Epidermal melanocyte (primary cell): Measurements from ENCODE around the gene PZP.
"Not testable (repeated sequence)": the region's sequence is repeated elsewhere in the genome, so short reads cannot be mapped to it uniquely, and the experiment has no call there.

ENCODE experiments used
- DNase-seq: peaks from one replicate; pipeline ENCODE4 v3.0.0; 2011; ENCODE audit warnings: low spot score; ENCODE audit not compliant: insufficient read length

The PZP gene

GRCh38 chr12:9208229-9208628 lies at the start of gene PZP:
Gene PZP, minus strand, starts transcription at chr12:9208395. Its CDS starts 54 bp downstream, at chr12:9208341.
- no peak for DNase-seq

- no peak for DNase-seq
These were observed 48.7 kb upstream of the PZP start for GRCh38 chr12:9256758-9257405.

GRCh38 chr12:9256341-9256740 lies 48.1 kb upstream of the PZP start:
- DNase-seq, result no peak

GRCh38 chr12:9255837-9256236 lies 47.6 kb upstream of the PZP start:
- no peak for DNase-seq

- DNase-seq, result no peak
These were observed 45.3 kb upstream of the PZP start for GRCh38 chr12:9253464-9253863.

GRCh38 chr12:9252791-9253190 lies 44.6 kb upstream of the PZP start:
- DNase-seq, result not testable (repeated sequence)

GRCh38 chr12:9252256-9252655 lies 44.1 kb upstream of the PZP start:
- no peak for DNase-seq

- DNase-seq, result no peak
These were observed 40.2 kb upstream of the PZP start for GRCh38 chr12:9248435-9248834.

GRCh38 chr12:9244894-9245293 lies 36.7 kb upstream of the PZP start:
- DNase-seq, result no peak

GRCh38 chr12:9243999-9244649 lies 35.9 kb upstream of the PZP start:
- no peak for DNase-seq

- DNase-seq, result no peak
These were observed 33.1 kb upstream of the PZP start for GRCh38 chr12:9241301-9241700.

GRCh38 chr12:9240776-9241175 lies 32.6 kb upstream of the PZP start:
- no peak for DNase-seq

GRCh38 chr12:9240004-9240635 lies 31.9 kb upstream of the PZP start:
- not testable (repeated sequence) for DNase-seq

- no peak for DNase-seq
These were observed 29.1 kb upstream of the PZP start for GRCh38 chr12:9237286-9237685.

- no peak for DNase-seq
These were observed 27.3 kb upstream of the PZP start for GRCh38 chr12:9235519-9235918.

GRCh38 chr12:9227950-9228349 lies 19.8 kb upstream of the PZP start:
- no peak for DNase-seq

GRCh38 chr12:9223830-9224229 lies 15.6 kb upstream of the PZP start:
- DNase-seq, result no peak

- no peak for DNase-seq
These were observed 13.3 kb upstream of the PZP start for GRCh38 chr12:9221483-9221882.

- not testable (repeated sequence) for DNase-seq
These were observed 12.8 kb upstream of the PZP start for GRCh38 chr12:9221011-9221410.

- DNase-seq, result no peak
These were observed 6.3 kb upstream of the PZP start for GRCh38 chr12:9214534-9214933.

- no peak for DNase-seq
These were observed 3.5 kb upstream of the PZP start for GRCh38 chr12:9211687-9212086.

- no peak for DNase-seq
These were observed 3.8 kb downstream of the PZP start for GRCh38 chr12:9204380-9204779.

GRCh38 chr12:9198012-9198411 lies 10.2 kb downstream of the PZP start:
- no peak for DNase-seq
